ENCODE data around the gene IL1R1.

DNA sequence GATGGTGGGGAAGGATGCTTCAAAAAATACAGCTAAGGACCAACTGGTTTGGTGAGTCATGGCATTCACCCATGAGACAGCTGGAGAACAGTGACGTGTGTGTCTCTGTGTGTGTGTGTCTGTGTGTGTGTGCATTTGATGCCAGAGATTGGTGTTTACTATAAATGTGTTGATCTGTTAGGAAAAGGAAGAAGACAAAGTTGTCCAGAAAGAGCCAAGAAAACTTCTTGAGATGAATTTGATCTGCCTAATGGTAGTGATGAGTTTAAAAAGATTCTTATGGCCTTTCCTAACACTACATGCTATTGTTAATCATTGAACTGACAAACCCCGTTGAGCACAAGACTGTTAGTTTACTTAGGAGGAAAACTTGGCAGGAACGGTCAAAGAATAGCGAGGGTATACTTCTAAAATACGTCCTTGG lies 36.4 kb upstream of the IL1R1 start:
- TF ChIP-seq, protein P1, sequence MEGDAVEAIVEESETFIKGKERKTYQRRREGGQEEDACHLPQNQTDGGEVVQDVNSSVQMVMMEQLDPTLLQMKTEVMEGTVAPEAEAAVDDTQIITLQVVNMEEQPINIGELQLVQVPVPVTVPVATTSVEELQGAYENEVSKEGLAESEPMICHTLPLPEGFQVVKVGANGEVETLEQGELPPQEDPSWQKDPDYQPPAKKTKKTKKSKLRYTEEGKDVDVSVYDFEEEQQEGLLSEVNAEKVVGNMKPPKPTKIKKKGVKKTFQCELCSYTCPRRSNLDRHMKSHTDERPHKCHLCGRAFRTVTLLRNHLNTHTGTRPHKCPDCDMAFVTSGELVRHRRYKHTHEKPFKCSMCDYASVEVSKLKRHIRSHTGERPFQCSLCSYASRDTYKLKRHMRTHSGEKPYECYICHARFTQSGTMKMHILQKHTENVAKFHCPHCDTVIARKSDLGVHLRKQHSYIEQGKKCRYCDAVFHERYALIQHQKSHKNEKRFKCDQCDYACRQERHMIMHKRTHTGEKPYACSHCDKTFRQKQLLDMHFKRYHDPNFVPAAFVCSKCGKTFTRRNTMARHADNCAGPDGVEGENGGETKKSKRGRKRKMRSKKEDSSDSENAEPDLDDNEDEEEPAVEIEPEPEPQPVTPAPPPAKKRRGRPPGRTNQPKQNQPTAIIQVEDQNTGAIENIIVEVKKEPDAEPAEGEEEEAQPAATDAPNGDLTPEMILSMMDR (IDR thresholded peaks at IDR 0.05), result no peak
- no peak for TF ChIP-seq POLR2A (IDR thresholded peaks at IDR 0.05)
